ENCODE results near the gene ZMYND11.

The ZMYND11 gene

GRCh38 chr10:210297-210696 is 75.0 kb downstream of the ZMYND11 start:
- Histone ChIP-seq H2AFZ (ENCODE audit: insufficient read depth, low read length, poor library complexity) (no peak overlapping the region), H2AK5ac (ENCODE audit: low read length) (no peak overlapping the region), H3K36me3 (ENCODE audit: control insufficient read depth in 1 of 2, insufficient read depth in 2 of 2, low read length in 2 of 2) (peaks cover 0 to 4% of the 10 kb centered on the region in 2 experiments), H4K8ac (ENCODE audit: low read depth, low read length) (no peak overlapping the region), H3K4me2 (ENCODE audit: low read length) (no peak overlapping the region), H3K79me1 (ENCODE audit: low read length) (no peaks in the 10 kb centered on the region), H2BK5ac (ENCODE audit: low read depth, low read length, poor library complexity) (no peak overlapping the region), H3K18ac (ENCODE audit: low read length) (no peak overlapping the region), H3K27ac (ENCODE audit: low read depth, low read length) (no peak overlapping the region), H4K91ac (ENCODE audit: low read depth, low read length) (no peak overlapping the region), H3K4me1 (ENCODE audit: control insufficient read depth in 1 of 2, insufficient read depth in 2 of 2, low read length in 2 of 2) (peaks cover 0 to 2% of the 10 kb centered on the region in 2 experiments), H2BK12ac (ENCODE audit: low read length) (no peak overlapping the region), H4K12ac (ENCODE audit: low read depth, low read length) (no peak overlapping the region), H3K9me3 (ENCODE audit: insufficient read depth, low read depth, low read length) (no peaks in the 10 kb centered on the region), H3K9ac (ENCODE audit: low read length) (no peak overlapping the region), H3K4ac (ENCODE audit: low read depth, low read length) (no peak overlapping the region), H3K79me2 (ENCODE audit: control insufficient read depth, insufficient read depth, low read length, poor library complexity) (no peaks in the 10 kb centered on the region), H3K4me3 (ENCODE audit: low read depth, low read length) (no peak overlapping the region), H3K14ac (ENCODE audit: low read length) (no peak overlapping the region), H3K23ac (ENCODE audit: low read length) (no peak overlapping the region), H3K27me3 (ENCODE audit: insufficient read depth, low read length) (no peaks in the 10 kb centered on the region), H2BK120ac (ENCODE audit: insufficient read depth, low read length, poor library complexity) (no peak overlapping the region)
- DNase-seq = no peak
- no CpG with 5 or more reads among the region's 5 CpGs for WGBS (ENCODE audit: extremely low coverage, insufficient coverage, insufficient read length)

- Histone ChIP-seq H3K4me1 (ENCODE audit: control insufficient read depth in 1 of 2, insufficient read depth in 2 of 2, low read length in 2 of 2) (no peaks in the 10 kb centered on the region), H3K18ac (ENCODE audit: low read length) (no peak overlapping the region), H2BK12ac (ENCODE audit: low read length) (no peak overlapping the region), H4K12ac (ENCODE audit: low read depth, low read length) (no peak overlapping the region), H3K9me3 (ENCODE audit: insufficient read depth, low read depth, low read length) (no peaks in the 10 kb centered on the region), H3K79me1 (ENCODE audit: low read length) (no peaks in the 10 kb centered on the region), H3K14ac (ENCODE audit: low read length) (no peak overlapping the region), H2BK120ac (ENCODE audit: insufficient read depth, low read length, poor library complexity) (no peak overlapping the region), H4K91ac (ENCODE audit: low read depth, low read length) (no peak overlapping the region), H3K27ac (ENCODE audit: low read depth, low read length) (no peak overlapping the region), H3K36me3 (ENCODE audit: control insufficient read depth in 1 of 2, insufficient read depth in 2 of 2, low read length in 2 of 2) (peaks cover 0 to 2% of the 10 kb centered on the region in 2 experiments), H3K79me2 (ENCODE audit: control insufficient read depth, insufficient read depth, low read length, poor library complexity) (no peaks in the 10 kb centered on the region), H3K4ac (ENCODE audit: low read depth, low read length) (no peak overlapping the region), H3K23ac (ENCODE audit: low read length) (no peak overlapping the region), H4K8ac (ENCODE audit: low read depth, low read length) (no peak overlapping the region), H3K27me3 (ENCODE audit: insufficient read depth, low read length) (no peaks in the 10 kb centered on the region), H2AFZ (ENCODE audit: insufficient read depth, low read length, poor library complexity) (no peak overlapping the region), H2BK5ac (ENCODE audit: low read depth, low read length, poor library complexity) (no peak overlapping the region), H2AK5ac (ENCODE audit: low read length) (no peak overlapping the region), H3K4me3 (ENCODE audit: low read depth, low read length) (no peak overlapping the region), H3K9ac (ENCODE audit: low read length) (no peak overlapping the region), H3K4me2 (ENCODE audit: low read length) (no peak overlapping the region)
- WGBS (ENCODE audit: extremely low coverage, insufficient coverage, insufficient read length) = no CpG with 5 or more reads among the region's 4 CpGs
- DNase-seq = no peak
These were observed 80.2 kb downstream of the ZMYND11 start for GRCh38 chr10:215444-215843.

DNA sequence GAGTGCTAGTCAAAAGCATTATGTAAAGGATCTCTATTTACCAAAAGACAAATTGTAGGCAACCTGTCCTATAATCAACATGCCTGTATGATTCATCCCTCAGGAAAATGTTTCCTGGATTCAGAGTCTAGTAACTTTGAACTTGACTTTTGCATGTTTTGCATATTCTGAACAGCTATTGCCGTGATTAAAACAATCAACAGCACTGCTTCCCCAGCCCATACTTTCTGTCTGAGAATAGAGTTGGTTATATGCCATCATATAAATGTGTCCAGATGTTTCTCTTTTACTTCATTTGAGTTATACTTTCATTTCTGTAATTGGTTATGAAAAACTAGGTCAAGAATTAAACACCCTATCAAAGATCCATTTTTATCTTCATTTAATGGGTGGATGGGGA is 83.5 kb downstream of the ZMYND11 start:
- WGBS (ENCODE audit: extremely low coverage, insufficient coverage, insufficient read length) = no CpG with 5 or more reads among the region's 1 CpG

DNA sequence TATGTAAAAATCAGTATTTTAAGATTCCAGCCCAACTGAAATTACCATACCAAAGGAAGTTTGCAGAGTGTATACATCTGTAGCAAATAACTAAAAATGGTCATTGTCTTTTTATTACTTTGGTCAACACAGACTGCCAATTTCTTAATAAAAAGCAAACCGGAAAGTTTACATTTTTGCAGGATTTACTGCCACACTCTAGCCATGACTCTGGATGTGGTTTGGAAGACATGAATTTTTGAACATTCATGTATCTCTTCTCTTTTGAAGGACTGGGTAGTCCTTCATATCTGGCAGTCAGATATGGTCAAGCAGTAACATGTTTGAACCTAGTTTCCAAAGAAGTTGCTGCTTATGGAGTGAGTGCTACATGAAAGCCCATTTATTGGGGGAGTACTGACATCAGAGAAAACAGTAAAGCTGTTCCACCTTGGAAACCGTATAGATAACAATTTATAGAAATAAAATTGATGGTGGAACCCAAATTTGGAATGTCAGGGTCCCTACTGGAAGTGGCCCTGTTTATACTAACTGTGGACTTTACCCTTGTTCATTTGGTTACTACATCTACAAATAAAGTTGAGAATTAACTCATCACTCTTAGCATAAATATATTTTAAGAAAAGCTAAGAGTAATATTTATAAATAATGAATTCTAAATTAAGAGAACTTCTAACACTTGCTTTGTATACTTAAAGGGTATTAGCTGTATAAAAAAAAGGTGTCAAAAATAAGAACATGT is 84.6 kb downstream of the ZMYND11 start:
- no peaks in the 10 kb centered on the region for H3K27me3 ChIP-seq (ENCODE audit: insufficient read depth, low read length)
- H3K79me2 ChIP-seq (ENCODE audit: control insufficient read depth, insufficient read depth, low read length, poor library complexity) = no peaks in the 10 kb centered on the region
- H2AFZ ChIP-seq (ENCODE audit: insufficient read depth, low read length, poor library complexity) = no peak overlapping the region
- no peak overlapping the region for H3K18ac ChIP-seq (ENCODE audit: low read length)
- H4K12ac ChIP-seq (ENCODE audit: low read depth, low read length) = no peak overlapping the region
- no peak overlapping the region for H3K14ac ChIP-seq (ENCODE audit: low read length)
- no peak overlapping the region for H2BK12ac ChIP-seq (ENCODE audit: low read length)
- no peak overlapping the region for H2AK5ac ChIP-seq (ENCODE audit: low read length)
- WGBS (ENCODE audit: extremely low coverage, insufficient coverage, insufficient read length) = no CpG with 5 or more reads among the region's 2 CpGs
- H3K4ac ChIP-seq (ENCODE audit: low read depth, low read length) = no peak overlapping the region
- H2BK120ac ChIP-seq (ENCODE audit: insufficient read depth, low read length, poor library complexity) = no peak overlapping the region
- no peak overlapping the region for H4K91ac ChIP-seq (ENCODE audit: low read depth, low read length)
- H4K8ac ChIP-seq (ENCODE audit: low read depth, low read length) = no peak overlapping the region
- no peak for DNase-seq
- no peak overlapping the region for H3K9ac ChIP-seq (ENCODE audit: low read length)
- no peak overlapping the region for H3K4me3 ChIP-seq (ENCODE audit: low read depth, low read length)
- H3K27ac ChIP-seq (ENCODE audit: low read depth, low read length) = no peak overlapping the region
- H3K9me3 ChIP-seq (ENCODE audit: insufficient read depth, low read depth, low read length) = no peaks in the 10 kb centered on the region
- H3K4me2 ChIP-seq (ENCODE audit: low read length) = no peak overlapping the region
- no peaks in the 10 kb centered on the region for H3K79me1 ChIP-seq (ENCODE audit: low read length)
- H3K4me1 ChIP-seq (ENCODE audit: control insufficient read depth in 1 of 2, insufficient read depth in 2 of 2, low read length in 2 of 2) = no peaks in the 10 kb centered on the region
- no peak overlapping the region for H2BK5ac ChIP-seq (ENCODE audit: low read depth, low read length, poor library complexity)
- H3K36me3 ChIP-seq (ENCODE audit: control insufficient read depth in 1 of 2, insufficient read depth in 2 of 2, low read length in 2 of 2) = no peaks in the 10 kb centered on the region
- no peak overlapping the region for H3K23ac ChIP-seq (ENCODE audit: low read length)

More for the DNA sequence above, 83.5 kb downstream of the ZMYND11 start:
- no peak overlapping the region for H3K4me3 ChIP-seq (ENCODE audit: low read depth, low read length)
- no peak overlapping the region for H4K91ac ChIP-seq (ENCODE audit: low read depth, low read length)
- H3K14ac ChIP-seq (ENCODE audit: low read length) = no peak overlapping the region
- no peak overlapping the region for H2AFZ ChIP-seq (ENCODE audit: insufficient read depth, low read length, poor library complexity)
- H3K27ac ChIP-seq (ENCODE audit: low read depth, low read length) = no peak overlapping the region
- no peaks in the 10 kb centered on the region for H3K79me2 ChIP-seq (ENCODE audit: control insufficient read depth, insufficient read depth, low read length, poor library complexity)
- H3K79me1 ChIP-seq (ENCODE audit: low read length) = no peaks in the 10 kb centered on the region
- H2BK5ac ChIP-seq (ENCODE audit: low read depth, low read length, poor library complexity) = no peak overlapping the region
- no peak overlapping the region for H3K23ac ChIP-seq (ENCODE audit: low read length)
- no peaks in the 10 kb centered on the region for H3K4me1 ChIP-seq (ENCODE audit: control insufficient read depth in 1 of 2, insufficient read depth in 2 of 2, low read length in 2 of 2)
- H3K4ac ChIP-seq (ENCODE audit: low read depth, low read length) = no peak overlapping the region
- H2BK12ac ChIP-seq (ENCODE audit: low read length) = no peak overlapping the region
- DNase-seq = no peak
- no peaks in the 10 kb centered on the region for H3K9me3 ChIP-seq (ENCODE audit: insufficient read depth, low read depth, low read length)
- no peak overlapping the region for H3K18ac ChIP-seq (ENCODE audit: low read length)
- no peak overlapping the region for H3K4me2 ChIP-seq (ENCODE audit: low read length)
- H3K9ac ChIP-seq (ENCODE audit: low read length) = no peak overlapping the region
- no peak overlapping the region for H2BK120ac ChIP-seq (ENCODE audit: insufficient read depth, low read length, poor library complexity)
- no peak overlapping the region for H4K12ac ChIP-seq (ENCODE audit: low read depth, low read length)
- H4K8ac ChIP-seq (ENCODE audit: low read depth, low read length) = no peak overlapping the region
- H2AK5ac ChIP-seq (ENCODE audit: low read length) = no peak overlapping the region
- no peaks in the 10 kb centered on the region for H3K36me3 ChIP-seq (ENCODE audit: control insufficient read depth in 1 of 2, insufficient read depth in 2 of 2, low read length in 2 of 2)
- no peaks in the 10 kb centered on the region for H3K27me3 ChIP-seq (ENCODE audit: insufficient read depth, low read length)
